Keratinocyte (primary cell): ENCODE data around the gene TNNI3. TPM values are rescaled to one million over a fixed set of nuclear protein-coding genes. Genes with fewer than 3 reads are reported as not detected.
A peak's percentile ranks its signal among the peaks of the same experiment; 100 is the strongest.

ENCODE experiments used
- DNase-seq: peaks from one replicate; pipeline ENCODE4 v3.0.0-alpha.2; 2011; ENCODE audit warnings: low read depth, missing footprints, low spot score
- FAIRE-seq: peaks from 2 replicates; lab custom pipeline; 2011; peaks lifted over from hg19 to GRCh38; lab: Jason Lieb, UNC
- H2AFZ ChIP-seq: 2 replicates; pipeline ENCODE4 v1.6.0; 2012; ENCODE audit warnings: low read length, control low read depth, inconsistent platforms; ENCODE audit not compliant: control insufficient read depth
- H3K27ac ChIP-seq: 2 replicates; pipeline ENCODE4 v1.5.1; 2011; ENCODE audit warnings: low read length; ENCODE audit not compliant: control insufficient read depth, insufficient read depth
- H3K27me3 ChIP-seq: 3 replicates; pipeline ENCODE4 v1.6.0; 2011; ENCODE audit warnings: low read length; ENCODE audit not compliant: control insufficient read depth, insufficient read depth; ENCODE audit errors: extremely low read depth
- H3K36me3 ChIP-seq, 2 experiments: 2 replicates in 1 of 2; 3 replicates in 1 of 2; pipeline ENCODE4 v1.5.1; 2011; ENCODE audit warnings: low read length in 2 of 2, mild to moderate bottlenecking in 1 of 2; ENCODE audit not compliant: control insufficient read depth in 2 of 2, insufficient read depth in 2 of 2; ENCODE audit errors: extremely low read depth in 1 of 2
- H3K4me1 ChIP-seq: 3 replicates; pipeline ENCODE4 v1.5.1; 2011; ENCODE audit warnings: low read length; ENCODE audit not compliant: control insufficient read depth, insufficient read depth; ENCODE audit errors: extremely low read depth
- H3K4me2 ChIP-seq: 3 replicates; pipeline ENCODE4 v1.6.0; 2011; ENCODE audit warnings: low read depth, low read length; ENCODE audit not compliant: control insufficient read depth, insufficient read depth; ENCODE audit errors: extremely low read depth
- H3K4me3 ChIP-seq, 3 experiments: fragments of 200-600 bp in 1 of 3; sonication (generic) in 1 of 3; 2 replicates in 2 of 3; 3 replicates in 1 of 3; pipeline ENCODE4 v1.5.1; 2011 to 2016; ENCODE audit warnings: low read length in 3 of 3, mild to moderate bottlenecking in 3 of 3, control low read depth in 2 of 3, inconsistent platforms in 1 of 3, low read depth in 1 of 3, mixed read lengths in 1 of 3, mixed run types in 1 of 3, moderate library complexity in 1 of 3; ENCODE audit not compliant: control insufficient read depth in 2 of 3, insufficient read depth in 2 of 3; ENCODE audit errors: extremely low read depth in 1 of 3
- H3K79me2 ChIP-seq: 2 replicates; pipeline ENCODE4 v1.6.0; 2012; ENCODE audit warnings: low read length; ENCODE audit not compliant: control insufficient read depth, insufficient read depth
- H3K9ac ChIP-seq: 3 replicates; pipeline ENCODE4 v1.6.0; 2011; ENCODE audit warnings: low read length; ENCODE audit not compliant: control insufficient read depth, insufficient read depth; ENCODE audit errors: extremely low read depth
- H3K9me1 ChIP-seq: 3 replicates; pipeline ENCODE4 v1.6.0; 2011; ENCODE audit warnings: low read length; ENCODE audit not compliant: control insufficient read depth, insufficient read depth; ENCODE audit errors: extremely low read depth
- H3K9me3 ChIP-seq: 2 replicates; pipeline ENCODE4 v1.5.1; 2012; ENCODE audit warnings: low read depth, low read length; ENCODE audit not compliant: control insufficient read depth
- H4K20me1 ChIP-seq: 3 replicates; pipeline ENCODE4 v1.6.0; 2011; ENCODE audit warnings: low read length; ENCODE audit not compliant: control insufficient read depth, insufficient read depth; ENCODE audit errors: extremely low read depth
- CTCF ChIP-seq, 3 experiments: IDR thresholded peaks in 1 of 3; conservative IDR thresholded peaks in 1 of 3; optimal IDR thresholded peaks in 1 of 3; 2 replicates in 2 of 3; 3 replicates in 1 of 3; pipeline versions ENCODE3 to v1.5.1; 2011; ENCODE audit warnings: low read length in 3 of 3, mild to moderate bottlenecking in 3 of 3, moderate library complexity in 2 of 3, control low read depth in 1 of 3, inconsistent platforms in 1 of 3; ENCODE audit not compliant: insufficient read depth in 2 of 3; ENCODE audit errors: extremely low read depth in 1 of 3
- EZH2 ChIP-seq: IDR thresholded peaks from one replicate; pipeline ENCODE4 v1.6.1; 2012; ENCODE audit warnings: inconsistent platforms, mild to moderate bottlenecking, low read length, moderate library complexity
- dilution Hi-C: fragments of 300-500 bp; cut with MboI; formaldehyde crosslinking; loops from one replicate; pipeline ENCODE4 v1.7.0; 2020; ENCODE audit warnings: low sequenced_read_pairs; ENCODE audit not compliant: extremely low pct_ligation_motif_present
- polyA plus RNA-seq, 5 experiments: library from polyadenylated mRNA; depleted of rRNA in 3 of 5; stranded (reverse) in 3 of 5; stranded (forward) in 1 of 5; unstranded in 1 of 5; fragments of >200 nt; gene quantifications; 1 replicate in 1 of 5; 2 replicates in 3 of 5; 3 replicates in 1 of 5; pipeline versions ENCODE4 v1.2.1 to v1.2.3, GENCODE V29; 2011 to 2012; ENCODE audit warnings: missing spikeins in 2 of 5, low read depth in 1 of 5, low replicate concordance in 1 of 5

The TNNI3 gene
- polyA plus RNA-seq, 1 donor (not counting 4 experiments of a cell fraction or from before 2014, with no cell fraction given), result 4.1 TPM

DNA sequence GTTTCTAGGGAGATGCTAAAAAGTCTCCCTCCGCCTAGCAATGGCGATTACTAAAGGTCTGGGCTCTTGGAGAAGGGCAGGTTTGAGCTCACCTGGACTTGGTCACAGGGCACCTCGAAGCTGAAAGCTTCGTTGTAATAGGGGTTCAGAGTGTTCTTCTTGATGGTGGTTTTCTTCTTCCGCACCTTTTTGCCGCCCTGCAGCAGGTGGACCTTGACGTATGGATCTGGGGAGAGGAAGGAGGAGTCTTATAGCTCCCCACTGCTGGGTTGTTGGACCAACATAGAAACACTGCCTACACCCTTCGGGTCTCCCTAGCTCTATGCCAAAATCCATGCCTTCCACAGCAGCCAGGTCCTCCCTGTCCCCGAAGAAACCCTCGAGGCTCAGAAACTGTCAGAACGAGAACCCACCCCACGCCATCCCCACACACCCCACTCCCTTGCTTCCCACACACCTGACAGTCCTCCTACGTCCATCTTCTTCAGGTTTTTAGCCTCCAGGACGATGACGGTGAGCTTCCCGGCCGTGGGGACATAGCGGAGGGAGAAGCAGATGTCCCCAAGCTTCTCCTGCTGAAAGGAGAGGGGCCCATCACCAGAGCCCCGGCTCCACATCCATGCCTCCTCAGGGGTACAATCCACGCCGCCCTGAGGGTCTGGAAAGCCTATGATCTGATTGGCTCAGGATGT is 17.0 kb upstream of the TNNI3 start:
- Histone ChIP-seq H3K4me1 (peaks cover 4% of the 10 kb centered on the region), H3K27me3 (no peaks in the 10 kb centered on the region), H3K79me2 (no peaks in the 10 kb centered on the region), H3K9me1 (no peaks in the 10 kb centered on the region), H3K27ac (no peak overlapping the region), H3K4me2 (peak overlapping the region; percentile 42), H4K20me1 (peaks cover under 1% of the 10 kb centered on the region), H3K4me3 (peak overlapping the region in 1 of 3 experiments; percentile 52), H2AFZ (no peak overlapping the region), H3K9ac (no peak overlapping the region), H3K36me3 (peaks cover 0 to 4% of the 10 kb centered on the region in 2 experiments), H3K9me3 (no peaks in the 10 kb centered on the region)
- TF ChIP-seq EZH2, result no peak
- TF ChIP-seq CTCF (optimal IDR thresholded peaks at IDR 0.05 in 1 of 3, IDR thresholded peaks at IDR 0.05 in 1 of 3, conservative IDR thresholded peaks at IDR 0.05 in 1 of 3; ENCODE audit: extremely low read depth in 1 of 3, insufficient read depth in 2 of 3, low read length in 3 of 3), result no peak
- DNase-seq (no peak), FAIRE-seq (no peak)
- dilution Hi-C loops, result no loop called here

- Histone ChIP-seq H3K4me1 (peaks cover 1% of the 10 kb centered on the region), H3K27ac (peak overlapping the region; percentile 37), H3K9ac (peak overlapping the region; percentile 43), H4K20me1 (no peaks in the 10 kb centered on the region), H3K79me2 (no peaks in the 10 kb centered on the region), H3K27me3 (no peaks in the 10 kb centered on the region), H2AFZ (peak overlapping the region; percentile 60), H3K4me2 (peak overlapping the region; percentile 42), H3K4me3 (peak overlapping the region; percentile 52 to 79 (median 78)), H3K9me1 (no peaks in the 10 kb centered on the region), H3K9me3 (no peaks in the 10 kb centered on the region), H3K36me3 (peaks cover 0 to 4% of the 10 kb centered on the region in 2 experiments)
- TF ChIP-seq EZH2, result no peak
- peak in 1 of 3 experiments; percentile 20 for TF ChIP-seq CTCF (optimal IDR thresholded peaks at IDR 0.05 in 1 of 3, IDR thresholded peaks at IDR 0.05 in 1 of 3, conservative IDR thresholded peaks at IDR 0.05 in 1 of 3; ENCODE audit: extremely low read depth in 1 of 3, insufficient read depth in 2 of 3, low read length in 3 of 3)
- FAIRE-seq, result peak; percentile 59
- DNase-seq, result peak; percentile 80
- dilution Hi-C loops, result no loop called here
These were observed 16.3 kb upstream of the TNNI3 start for GRCh38 chr19:55173714-55174409.
